ENCODE results near the gene DUSP22.
"Not testable (repeated sequence)": the region's sequence is repeated elsewhere in the genome, so short reads cannot be mapped to it uniquely, and the experiment has no call there.

The DUSP22 gene

GRCh38 chr6:323730-324088 lies 31.4 kb downstream of the DUSP22 start:
- DNase-seq (ENCODE audit: low read depth in 2 of 2), result no peak

- DNase-seq (ENCODE audit: low read depth in 2 of 2), result no peak
These were observed 31.9 kb downstream of the DUSP22 start for GRCh38 chr6:324116-324728.

DNA sequence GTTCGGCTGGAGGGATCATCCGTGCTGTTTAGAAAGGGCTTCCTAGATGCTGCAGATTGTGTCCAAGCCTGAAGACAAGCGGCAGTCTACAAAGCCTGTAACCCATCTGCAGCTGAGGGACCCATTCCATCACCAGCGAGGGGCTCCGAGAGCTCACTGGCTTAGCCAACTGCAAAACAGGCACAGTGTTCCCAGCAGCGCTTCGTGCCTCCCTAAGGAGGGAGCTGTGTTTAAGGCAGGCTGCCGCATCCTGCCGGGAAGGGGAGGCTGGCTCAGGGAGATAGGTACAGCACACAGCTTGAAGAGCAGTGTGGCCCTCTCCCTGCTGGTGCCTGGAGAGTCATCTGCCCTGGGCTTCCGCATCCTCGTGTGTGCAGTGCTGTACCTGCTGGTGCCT lies 32.4 kb downstream of the DUSP22 start:
- no peak for DNase-seq (ENCODE audit: low read depth in 2 of 2)

DNA sequence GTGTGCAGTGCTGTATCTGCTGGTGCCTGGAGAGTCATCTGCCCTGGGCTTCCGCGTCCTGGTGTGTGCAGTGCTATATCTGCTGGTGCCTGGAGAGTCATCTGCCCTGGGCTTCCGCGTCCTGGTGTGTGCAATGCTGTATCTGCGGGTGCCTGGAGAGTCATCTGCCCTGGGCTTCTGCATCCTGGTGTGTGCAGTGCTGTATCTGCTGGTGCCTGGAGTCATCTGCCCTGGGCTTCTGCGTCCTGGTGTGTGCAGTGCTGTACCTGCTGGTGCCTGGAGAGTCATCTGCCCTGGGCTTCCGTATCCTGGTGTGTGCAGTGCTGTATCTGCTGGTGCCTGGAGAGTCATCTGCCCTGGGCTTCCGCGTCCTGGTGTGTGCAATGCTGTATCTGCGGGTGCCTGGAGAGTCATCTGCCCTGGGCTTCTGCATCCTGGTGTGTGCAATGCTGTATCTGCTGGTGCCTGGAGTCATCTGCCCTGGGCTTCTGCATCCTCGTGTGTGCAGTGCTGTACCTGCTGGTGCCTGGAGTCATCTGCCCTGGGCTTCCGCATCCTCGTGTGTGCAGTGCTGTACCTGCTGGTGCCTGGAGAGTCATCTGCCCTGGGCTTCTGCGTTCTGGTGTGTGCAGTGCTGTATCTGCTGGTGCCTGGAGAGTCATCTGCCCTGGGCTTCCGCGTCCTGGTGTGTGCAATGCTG lies 33.0 kb downstream of the DUSP22 start:
- not testable (repeated sequence) for DNase-seq (ENCODE audit: low read depth in 2 of 2)

DNA sequence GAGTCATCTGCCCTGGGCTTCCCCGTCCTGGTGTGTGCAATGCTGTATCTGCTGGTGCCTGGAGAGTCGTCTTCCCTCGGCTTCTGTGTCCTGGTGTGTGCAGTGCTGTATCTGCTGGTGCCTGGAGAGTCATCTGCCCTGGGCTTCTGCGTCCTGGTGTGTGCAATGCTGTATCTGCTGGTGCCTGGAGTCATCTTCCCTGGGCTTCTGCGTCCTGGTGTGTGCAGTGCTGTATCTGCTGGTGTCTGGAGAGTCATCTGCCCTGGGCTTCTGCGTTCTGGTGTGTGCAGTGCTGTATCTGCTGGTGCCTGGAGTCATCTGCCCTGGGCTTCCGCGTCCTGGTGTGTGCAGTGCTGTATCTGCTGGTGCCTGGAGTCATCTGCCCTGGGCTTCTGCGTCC lies 33.8 kb downstream of the DUSP22 start:
- not testable (repeated sequence) for DNase-seq (ENCODE audit: low read depth in 2 of 2)

DNA sequence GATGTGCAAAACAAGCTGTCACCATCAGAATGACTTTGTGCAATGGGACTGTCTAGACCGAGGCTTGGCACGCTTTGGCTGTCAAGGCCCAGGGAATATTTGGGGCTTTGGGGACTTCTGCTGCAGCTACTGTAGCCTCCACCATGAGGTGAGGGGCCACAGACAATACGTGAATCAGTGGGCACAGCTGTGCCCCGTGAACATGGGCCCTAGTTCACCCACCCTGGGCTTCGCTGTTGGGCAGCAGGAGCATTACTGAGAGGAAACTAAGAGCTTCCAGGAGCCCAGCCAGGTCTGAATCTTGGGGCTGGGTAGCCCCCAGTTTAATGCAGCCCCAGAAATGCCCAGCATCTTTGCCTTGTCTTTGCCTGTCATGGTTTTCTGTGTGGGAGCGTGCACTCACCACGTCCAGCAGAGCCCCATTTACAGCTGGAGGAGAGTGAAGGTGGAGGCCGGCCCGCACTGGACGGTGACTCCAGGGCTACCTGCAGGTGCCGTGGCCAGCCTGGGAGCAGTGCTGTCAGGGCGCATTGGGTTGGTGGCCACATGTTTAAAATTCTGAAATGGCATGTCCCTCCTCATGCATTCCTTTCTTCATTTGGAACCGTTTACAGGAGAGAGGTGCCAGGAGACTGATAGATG lies 34.7 kb downstream of the DUSP22 start:
- DNase-seq (ENCODE audit: low read depth in 2 of 2), result no peak

DNA sequence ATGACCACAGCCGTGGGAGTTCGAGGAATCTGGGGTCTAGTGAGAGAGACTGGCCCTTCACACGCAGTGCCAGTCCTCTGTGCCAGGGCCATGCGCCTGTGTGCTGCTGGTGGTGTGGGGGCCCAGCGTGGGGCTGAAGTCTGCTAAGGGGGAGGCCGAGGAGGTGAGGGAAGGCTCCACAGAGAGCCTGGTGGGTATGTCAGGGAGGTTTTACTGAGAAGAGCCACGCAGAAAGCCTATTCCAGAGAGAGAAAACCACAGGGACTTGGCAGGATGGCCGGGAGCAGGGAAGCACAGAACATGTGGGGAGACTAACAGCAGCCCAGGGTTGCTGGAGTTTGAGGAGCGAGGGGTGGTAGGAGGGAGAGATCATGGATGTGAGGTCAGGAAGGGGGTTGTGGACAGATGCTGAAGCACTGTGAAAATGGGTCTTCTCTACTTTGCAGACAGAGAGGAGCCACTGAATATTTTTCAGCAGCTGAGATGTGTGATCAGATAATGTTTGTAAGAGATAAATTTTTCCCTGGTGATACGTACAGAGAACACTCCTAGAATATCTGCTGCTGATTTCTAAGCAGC lies 35.3 kb downstream of the DUSP22 start:
- no peak for DNase-seq (ENCODE audit: low read depth in 2 of 2)

- no peak for DNase-seq (ENCODE audit: low read depth in 2 of 2)
These were observed 35.9 kb downstream of the DUSP22 start for GRCh38 chr6:328136-328670.

GRCh38 chr6:328924-329323 lies 36.6 kb downstream of the DUSP22 start:
- DNase-seq (ENCODE audit: low read depth in 2 of 2), result no peak

DNA sequence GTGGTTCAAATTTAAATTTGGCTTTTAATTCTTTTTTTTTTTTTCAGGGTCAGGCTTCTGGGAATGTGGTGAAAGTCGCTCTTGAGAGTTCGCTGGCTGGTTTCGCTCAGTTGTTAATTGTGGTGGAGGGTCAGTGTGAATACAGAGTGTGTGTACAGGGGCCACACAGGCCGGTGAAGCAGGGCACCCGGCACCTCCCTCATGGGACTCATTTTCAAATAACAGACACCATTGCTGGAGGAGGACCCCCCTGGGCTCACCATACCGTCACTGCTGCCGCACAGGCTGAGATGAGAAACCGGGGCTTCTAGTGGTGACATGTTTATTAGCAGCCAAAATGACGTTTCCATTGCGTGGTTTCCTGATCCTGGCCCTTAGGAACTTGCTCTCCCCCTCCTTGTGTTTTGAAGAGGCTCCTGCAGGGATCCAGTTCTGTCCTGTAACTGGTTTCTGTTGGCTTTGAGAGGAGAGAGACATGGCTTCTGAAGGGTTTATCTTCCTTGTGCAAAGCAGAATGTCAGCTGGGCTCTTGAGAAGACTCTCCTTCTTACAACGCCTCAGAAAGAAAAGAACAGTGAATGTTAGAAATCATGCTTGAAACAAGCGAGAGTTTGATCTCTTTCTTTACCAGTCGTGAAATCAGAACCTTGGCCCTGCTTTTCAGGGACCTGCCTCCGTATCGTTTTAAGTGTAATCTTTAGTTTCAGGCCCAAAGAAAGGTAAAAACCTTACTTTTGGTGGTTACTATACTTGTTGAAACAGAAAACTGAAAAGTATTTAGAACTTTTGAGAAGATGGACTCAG lies 37.8 kb downstream of the DUSP22 start:
- DNase-seq (ENCODE audit: low read depth in 2 of 2), result no peak

- DNase-seq (ENCODE audit: low read depth in 2 of 2), result no peak
These were observed 38.7 kb downstream of the DUSP22 start for GRCh38 chr6:330948-331347.

- no peak for DNase-seq (ENCODE audit: low read depth in 2 of 2)
These were observed 39.6 kb downstream of the DUSP22 start for GRCh38 chr6:331622-332521.

DNA sequence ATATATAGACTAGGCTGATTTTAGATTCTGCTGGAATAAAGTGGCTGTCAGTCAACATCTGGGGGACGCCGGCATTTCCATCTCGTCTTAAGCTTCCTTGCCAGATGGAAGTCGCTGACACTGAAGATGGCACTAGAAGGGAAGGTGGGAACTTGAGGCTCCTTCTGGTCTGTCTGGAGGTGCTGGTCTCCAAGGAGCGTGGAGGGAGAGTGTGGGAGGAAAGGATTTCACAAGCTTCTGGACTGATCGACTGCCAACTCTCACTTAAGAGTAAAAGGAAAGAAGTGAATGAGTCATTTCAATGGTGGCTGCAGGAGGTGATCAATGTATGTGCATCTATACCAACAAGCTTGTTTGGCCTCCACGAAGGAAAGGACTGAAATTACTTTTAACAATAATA lies 40.4 kb downstream of the DUSP22 start:
- DNase-seq (ENCODE audit: low read depth in 2 of 2), result no peak

DNA sequence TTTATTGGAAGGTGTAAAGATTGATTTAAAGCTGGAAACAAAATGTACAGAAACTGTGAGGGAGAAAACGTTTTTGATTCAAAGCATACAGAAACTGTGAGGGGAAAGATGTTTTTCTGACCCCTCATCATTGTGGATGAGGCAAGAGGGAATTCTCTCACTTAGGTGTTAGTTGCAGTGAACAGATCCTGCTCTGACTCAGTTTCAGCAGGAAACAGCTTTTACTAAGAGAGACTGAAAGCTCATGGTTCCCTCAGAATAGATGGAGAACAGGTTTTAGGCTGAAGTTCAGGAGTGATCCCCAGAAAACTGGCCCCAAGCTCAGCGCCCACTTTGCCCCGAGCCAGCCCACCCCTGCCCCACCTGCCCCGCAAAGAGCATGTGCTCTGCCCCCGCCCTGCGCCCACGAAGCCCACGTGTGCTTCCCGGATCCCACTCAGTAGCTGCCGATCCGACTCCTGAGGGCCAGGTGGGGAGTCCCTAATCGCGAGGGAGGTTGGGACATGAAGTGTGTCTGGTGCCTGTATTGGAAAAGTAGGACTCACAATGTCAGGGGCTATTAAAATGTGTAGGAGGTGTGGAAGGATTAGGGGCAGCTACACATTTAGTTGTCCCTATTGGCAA lies 41.2 kb downstream of the DUSP22 start:
- no peak for DNase-seq (ENCODE audit: low read depth in 2 of 2)

GRCh38 chr6:334536-335510 lies 42.5 kb downstream of the DUSP22 start:
- DNase-seq (ENCODE audit: low read depth in 2 of 2), result no peak

DNA sequence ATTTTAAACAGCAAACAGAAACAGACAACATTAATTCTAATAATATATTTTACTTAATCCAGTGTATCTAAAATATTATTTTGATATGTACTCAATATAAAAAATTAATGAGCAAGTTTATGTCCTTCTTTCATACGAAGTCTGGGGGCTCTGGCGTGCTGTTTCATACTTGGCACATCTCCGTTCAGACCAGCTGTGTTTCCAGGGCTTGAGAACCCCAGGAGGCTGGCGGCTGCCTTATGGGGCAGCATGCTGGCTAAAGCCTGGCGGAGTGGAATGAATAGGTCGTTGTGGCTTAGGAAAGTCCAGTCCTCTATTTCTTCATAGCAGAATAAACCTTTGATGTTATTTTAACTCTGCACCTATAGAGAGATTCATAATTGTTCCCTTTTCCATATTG lies 43.3 kb downstream of the DUSP22 start:
- DNase-seq (ENCODE audit: low read depth in 2 of 2), result no peak

GRCh38 chr6:336159-337114 lies 44.1 kb downstream of the DUSP22 start:
- DNase-seq (ENCODE audit: low read depth in 2 of 2), result no peak

GRCh38 chr6:337805-338368 lies 45.6 kb downstream of the DUSP22 start:
- peak; percentile 20 to 50 for DNase-seq (ENCODE audit: low read depth in 2 of 2)
